ENCODE data around the gene DNAJC5. TPM values are rescaled to one million over a fixed set of nuclear protein-coding genes. Genes with fewer than 3 reads are reported as not detected.
"Not testable (repeated sequence)": the region's sequence is repeated elsewhere in the genome, so short reads cannot be mapped to it uniquely, and the experiment has no call there.

The DNAJC5 gene
- total RNA-seq, 4 donors from 2014 or later, result 10.9 to 39.8 (median 25.6) TPM

DNA sequence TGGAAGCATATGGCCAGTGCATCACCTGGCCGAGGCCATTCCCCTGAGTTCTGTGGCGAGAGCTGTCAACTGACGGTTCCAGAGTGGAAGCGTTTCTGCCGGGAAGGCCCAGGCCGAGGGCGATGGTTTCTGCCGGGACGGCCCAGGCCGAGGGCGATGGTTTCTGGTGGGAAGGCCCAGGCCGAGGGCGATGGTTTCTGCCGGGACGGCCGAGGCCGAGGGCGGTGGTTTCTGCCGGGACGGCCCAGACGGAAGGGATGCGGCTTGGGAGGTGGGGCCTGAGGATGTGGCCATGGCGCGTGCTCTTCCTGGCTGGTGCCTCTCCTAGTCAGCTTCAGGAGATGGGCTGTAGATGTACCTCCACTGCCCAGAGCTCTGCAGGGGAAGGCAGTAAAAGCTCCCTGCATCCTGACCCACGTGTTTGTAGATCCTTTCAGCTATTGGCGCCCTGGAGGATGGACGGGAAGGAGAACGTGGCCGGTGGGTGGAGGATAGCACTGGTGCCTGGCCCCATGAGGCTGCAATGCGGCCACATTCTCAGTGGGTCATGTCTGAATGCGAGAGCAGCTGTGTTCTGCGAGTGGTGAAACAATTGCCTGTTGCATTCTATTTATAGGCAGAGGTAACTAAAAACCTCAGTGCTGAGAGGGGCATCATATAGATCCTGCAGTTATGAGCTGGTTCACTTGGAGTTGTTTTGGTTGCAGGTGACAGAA is 17.0 kb upstream of the DNAJC5 start:
- DNase-seq, result no peak
- Histone ChIP-seq H3K4me3 (no peak overlapping the region), H3K4me1 (no peaks in the 10 kb centered on the region), H3K27ac (no peak overlapping the region), H3K27me3 (no peaks in the 10 kb centered on the region), H3K36me3 (no peaks in the 10 kb centered on the region), H3K9me3 (no peaks in the 10 kb centered on the region)
- intact Hi-C loops (cut with DNase I; ENCODE audit: low total_unique reads), result no loop called here
- no peak for TF ChIP-seq POLR2A (IDR thresholded peaks at IDR 0.05)
- TF ChIP-seq, protein P1, sequence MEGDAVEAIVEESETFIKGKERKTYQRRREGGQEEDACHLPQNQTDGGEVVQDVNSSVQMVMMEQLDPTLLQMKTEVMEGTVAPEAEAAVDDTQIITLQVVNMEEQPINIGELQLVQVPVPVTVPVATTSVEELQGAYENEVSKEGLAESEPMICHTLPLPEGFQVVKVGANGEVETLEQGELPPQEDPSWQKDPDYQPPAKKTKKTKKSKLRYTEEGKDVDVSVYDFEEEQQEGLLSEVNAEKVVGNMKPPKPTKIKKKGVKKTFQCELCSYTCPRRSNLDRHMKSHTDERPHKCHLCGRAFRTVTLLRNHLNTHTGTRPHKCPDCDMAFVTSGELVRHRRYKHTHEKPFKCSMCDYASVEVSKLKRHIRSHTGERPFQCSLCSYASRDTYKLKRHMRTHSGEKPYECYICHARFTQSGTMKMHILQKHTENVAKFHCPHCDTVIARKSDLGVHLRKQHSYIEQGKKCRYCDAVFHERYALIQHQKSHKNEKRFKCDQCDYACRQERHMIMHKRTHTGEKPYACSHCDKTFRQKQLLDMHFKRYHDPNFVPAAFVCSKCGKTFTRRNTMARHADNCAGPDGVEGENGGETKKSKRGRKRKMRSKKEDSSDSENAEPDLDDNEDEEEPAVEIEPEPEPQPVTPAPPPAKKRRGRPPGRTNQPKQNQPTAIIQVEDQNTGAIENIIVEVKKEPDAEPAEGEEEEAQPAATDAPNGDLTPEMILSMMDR (IDR thresholded peaks at IDR 0.05), result no peak

DNA sequence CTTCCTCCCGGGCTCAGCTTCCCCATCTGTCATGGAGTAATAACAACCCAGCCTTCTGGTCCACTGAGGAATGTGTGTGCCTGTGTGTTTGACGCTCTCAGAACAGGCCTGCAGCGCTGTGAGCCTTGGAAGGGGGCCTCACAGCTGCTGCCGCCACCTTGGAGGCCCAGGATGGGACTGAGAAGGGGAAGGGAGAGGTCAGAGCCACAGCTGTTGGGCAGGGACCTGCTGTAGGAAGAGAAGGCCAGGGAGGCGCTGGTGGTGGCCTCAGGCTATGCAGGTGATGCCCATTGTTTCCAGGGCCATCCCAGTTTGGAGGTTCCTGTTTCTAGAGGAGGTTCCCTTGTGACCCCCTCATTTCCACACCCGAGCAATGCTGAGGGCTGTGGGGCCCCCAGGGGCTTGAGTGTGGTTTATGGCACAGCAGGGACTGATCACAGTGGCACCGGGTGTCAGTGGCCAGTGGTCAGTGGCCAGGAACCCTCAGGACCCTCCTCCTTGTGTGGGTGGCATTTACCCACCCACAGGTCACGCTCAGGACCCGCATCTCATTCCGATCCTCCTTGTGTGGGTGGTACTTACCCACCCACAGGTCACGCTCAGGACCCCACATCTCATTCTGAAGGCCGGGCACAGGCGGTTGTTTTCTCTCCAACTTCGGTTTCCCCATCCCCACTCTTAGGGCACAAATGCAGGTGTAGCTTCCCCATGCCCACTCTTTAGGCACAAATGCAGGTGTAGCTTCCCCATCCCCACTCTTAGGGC is 15.8 kb upstream of the DNAJC5 start:
- Histone ChIP-seq H3K4me1 (no peaks in the 10 kb centered on the region), H3K9me3 (no peaks in the 10 kb centered on the region), H3K27ac (no peak overlapping the region), H3K4me3 (no peak overlapping the region), H3K27me3 (no peaks in the 10 kb centered on the region), H3K36me3 (no peaks in the 10 kb centered on the region)
- no peak for DNase-seq
- no peak for TF ChIP-seq POLR2A (IDR thresholded peaks at IDR 0.05)
- TF ChIP-seq, protein P1 (IDR thresholded peaks at IDR 0.05), result no peak
- intact Hi-C loops (cut with DNase I; ENCODE audit: low total_unique reads), result no loop called here

DNA sequence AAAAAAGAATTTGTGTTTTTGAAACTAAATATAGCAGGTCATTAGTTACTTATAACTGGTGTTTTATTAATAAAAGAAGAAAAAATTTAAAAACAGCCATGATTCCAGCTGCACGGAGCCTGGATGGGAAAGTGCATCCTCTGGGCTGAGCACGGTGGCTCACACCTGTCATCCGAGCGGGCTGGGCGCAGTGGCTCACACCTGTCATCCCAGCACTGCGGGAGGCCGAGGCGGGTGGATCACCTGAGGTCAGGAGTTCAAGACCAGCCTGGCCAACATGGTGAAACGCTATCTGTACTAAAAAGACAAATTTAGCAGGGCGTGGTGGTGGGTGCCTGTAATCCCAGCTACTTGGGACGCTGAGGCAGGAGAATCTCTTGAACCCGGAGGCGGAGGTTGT is 14.0 kb upstream of the DNAJC5 start:
- H3K4me3 ChIP-seq; H3K36me3 ChIP-seq; H3K27me3 ChIP-seq; H3K27ac ChIP-seq; intact Hi-C loops (cut with DNase I; ENCODE audit: low total_unique reads); DNase-seq; H3K4me1 ChIP-seq; H3K9me3 ChIP-seq: not testable (repeated sequence)

DNA sequence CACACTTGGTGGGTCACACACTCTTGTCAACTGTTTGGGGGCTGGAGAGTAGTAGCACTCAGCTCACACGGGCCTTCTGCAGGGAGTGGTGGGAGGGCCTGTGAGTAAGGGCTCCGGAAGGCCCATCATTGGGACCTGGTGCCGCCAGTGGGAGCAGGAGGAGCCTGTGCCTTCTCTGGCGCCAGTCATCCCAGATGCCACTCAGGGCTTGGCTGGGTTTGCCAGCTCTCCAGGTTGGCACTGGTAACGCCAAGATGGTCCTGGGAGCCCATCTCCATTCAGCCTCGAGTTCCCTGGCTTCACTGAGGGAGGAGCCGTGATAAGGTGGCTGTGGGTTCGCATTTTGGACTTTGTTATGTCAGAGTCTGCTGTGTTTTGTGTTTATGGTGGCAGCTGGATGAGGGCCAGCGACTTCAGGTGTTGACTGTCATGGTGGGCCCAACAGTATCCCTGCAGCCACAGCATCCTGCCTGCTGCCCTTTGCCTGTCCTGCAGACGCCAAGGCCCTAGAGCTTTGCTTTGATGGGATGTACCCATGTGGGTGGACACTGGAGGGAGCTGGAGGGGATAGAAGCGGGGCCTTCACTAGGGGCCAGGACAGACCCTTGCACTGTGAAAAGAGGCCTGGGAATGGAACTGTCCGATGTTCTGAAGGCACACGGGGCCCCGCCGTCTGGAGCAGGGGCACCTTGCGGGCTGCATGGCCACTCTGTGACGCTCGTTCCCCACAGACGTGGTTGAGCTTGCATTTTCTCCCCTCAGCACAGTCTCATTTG is 13.3 kb upstream of the DNAJC5 start:
- no peak for TF ChIP-seq POLR2A (IDR thresholded peaks at IDR 0.05)
- TF ChIP-seq, protein P1 (IDR thresholded peaks at IDR 0.05), result no peak
- intact Hi-C loops (cut with DNase I; ENCODE audit: low total_unique reads), result no loop called here
- Histone ChIP-seq H3K4me3 (no peak overlapping the region), H3K27me3 (no peaks in the 10 kb centered on the region), H3K36me3 (no peaks in the 10 kb centered on the region), H3K4me1 (no peaks in the 10 kb centered on the region), H3K9me3 (no peaks in the 10 kb centered on the region), H3K27ac (no peak overlapping the region)
- no peak for DNase-seq

DNA sequence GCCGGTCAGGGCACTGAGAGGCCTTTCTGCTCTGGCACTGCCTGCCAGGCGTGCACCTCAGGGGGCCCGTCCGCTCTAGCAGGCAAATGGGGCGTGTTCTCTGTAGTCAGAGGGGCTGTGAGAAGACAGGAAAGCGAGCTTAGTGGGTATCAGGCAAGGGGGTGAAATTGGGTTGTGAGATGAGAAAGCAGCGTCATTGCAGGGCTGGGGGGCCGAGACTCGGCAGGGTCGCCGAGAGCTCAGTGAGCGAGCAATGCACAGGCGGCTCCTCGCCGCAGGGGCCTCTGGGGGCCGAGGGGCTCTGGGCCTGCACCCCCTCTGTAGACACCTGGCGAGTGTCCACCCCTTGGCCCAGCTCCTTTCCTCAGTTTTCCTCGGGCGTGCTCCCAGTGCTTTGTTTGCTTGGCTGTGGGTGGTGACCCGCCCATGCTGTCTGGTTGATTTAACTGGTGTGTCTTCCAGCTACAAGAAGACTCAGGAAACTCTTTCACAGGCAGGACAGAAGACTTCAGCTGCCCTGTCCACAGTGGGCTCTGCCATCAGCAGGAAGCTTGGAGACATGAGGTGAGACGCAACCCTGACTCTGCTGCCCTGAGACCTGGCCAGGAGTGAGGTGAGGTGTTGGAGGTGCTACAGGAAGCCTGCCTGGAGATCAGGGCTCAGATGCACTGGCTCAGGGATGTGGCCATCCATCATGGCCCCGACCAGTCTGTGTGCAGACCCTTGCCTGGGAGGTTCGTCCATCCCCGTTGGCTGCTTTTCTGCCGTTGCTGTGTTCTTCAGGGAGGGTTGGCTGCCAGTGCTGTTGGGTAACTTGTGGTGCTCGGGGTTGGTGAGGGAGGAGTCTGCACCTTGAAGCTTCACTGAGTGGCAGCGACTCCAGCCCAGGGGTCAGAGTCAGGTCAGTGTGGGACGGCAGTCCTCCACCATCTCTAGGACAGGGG is 12.4 kb upstream of the DNAJC5 start:
- intact Hi-C loops (cut with DNase I; ENCODE audit: low total_unique reads), result no loop called here

More for the DNA sequence above, 12.4 kb upstream of the DNAJC5 start:
- Histone ChIP-seq H3K9me3 (no peaks in the 10 kb centered on the region), H3K4me1 (no peaks in the 10 kb centered on the region), H3K36me3 (no peaks in the 10 kb centered on the region), H3K4me3 (no peak overlapping the region), H3K27me3 (no peaks in the 10 kb centered on the region), H3K27ac (no peak overlapping the region)
- TF ChIP-seq, protein P1 (IDR thresholded peaks at IDR 0.05), result no peak
- no peak for TF ChIP-seq POLR2A (IDR thresholded peaks at IDR 0.05)
- no peak for DNase-seq
